Ishikawa (cell line): ENCODE data around the gene SDK1.

Source experiments
- CREB1 ChIP-seq: IDR thresholded peaks from 2 replicates; pipeline ENCODE4 v1.6.1; 2012; ENCODE audit warnings: low read depth
- MAX ChIP-seq: IDR thresholded peaks from 2 replicates; pipeline ENCODE4 v1.6.1; 2012
- RAD21 ChIP-seq: IDR thresholded peaks from 2 replicates; pipeline ENCODE4 v1.6.1; 2012; ENCODE audit warnings: low read depth
- TAF1 ChIP-seq: IDR thresholded peaks from 2 replicates; pipeline ENCODE4 v1.6.1; 2012; ENCODE audit warnings: low read depth, mild to moderate bottlenecking
- TEAD4 ChIP-seq: IDR thresholded peaks from 2 replicates; pipeline ENCODE4 v1.6.1; 2012
- ZBTB7A ChIP-seq: IDR thresholded peaks from 2 replicates; pipeline ENCODE4 v1.6.1; 2012; ENCODE audit warnings: low read depth
- TF ChIP-seq, protein P1 (sequence below): IDR thresholded peaks from 2 replicates; pipeline ENCODE4 v1.6.1; 2012
- TF ChIP-seq, protein P2 (sequence below): IDR thresholded peaks from 2 replicates; pipeline ENCODE4 v1.6.1; 2012; ENCODE audit warnings: low read depth, mild to moderate bottlenecking

- TF ChIP-seq TEAD4 (no peak), CREB1 (no peak), RAD21 (no peak), MAX (no peak), TAF1 (no peak), ZBTB7A (no peak)
- TF ChIP-seq, protein P1, sequence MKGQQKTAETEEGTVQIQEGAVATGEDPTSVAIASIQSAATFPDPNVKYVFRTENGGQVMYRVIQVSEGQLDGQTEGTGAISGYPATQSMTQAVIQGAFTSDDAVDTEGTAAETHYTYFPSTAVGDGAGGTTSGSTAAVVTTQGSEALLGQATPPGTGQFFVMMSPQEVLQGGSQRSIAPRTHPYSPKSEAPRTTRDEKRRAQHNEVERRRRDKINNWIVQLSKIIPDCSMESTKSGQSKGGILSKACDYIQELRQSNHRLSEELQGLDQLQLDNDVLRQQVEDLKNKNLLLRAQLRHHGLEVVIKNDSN: no peak
- TF ChIP-seq, protein P2, sequence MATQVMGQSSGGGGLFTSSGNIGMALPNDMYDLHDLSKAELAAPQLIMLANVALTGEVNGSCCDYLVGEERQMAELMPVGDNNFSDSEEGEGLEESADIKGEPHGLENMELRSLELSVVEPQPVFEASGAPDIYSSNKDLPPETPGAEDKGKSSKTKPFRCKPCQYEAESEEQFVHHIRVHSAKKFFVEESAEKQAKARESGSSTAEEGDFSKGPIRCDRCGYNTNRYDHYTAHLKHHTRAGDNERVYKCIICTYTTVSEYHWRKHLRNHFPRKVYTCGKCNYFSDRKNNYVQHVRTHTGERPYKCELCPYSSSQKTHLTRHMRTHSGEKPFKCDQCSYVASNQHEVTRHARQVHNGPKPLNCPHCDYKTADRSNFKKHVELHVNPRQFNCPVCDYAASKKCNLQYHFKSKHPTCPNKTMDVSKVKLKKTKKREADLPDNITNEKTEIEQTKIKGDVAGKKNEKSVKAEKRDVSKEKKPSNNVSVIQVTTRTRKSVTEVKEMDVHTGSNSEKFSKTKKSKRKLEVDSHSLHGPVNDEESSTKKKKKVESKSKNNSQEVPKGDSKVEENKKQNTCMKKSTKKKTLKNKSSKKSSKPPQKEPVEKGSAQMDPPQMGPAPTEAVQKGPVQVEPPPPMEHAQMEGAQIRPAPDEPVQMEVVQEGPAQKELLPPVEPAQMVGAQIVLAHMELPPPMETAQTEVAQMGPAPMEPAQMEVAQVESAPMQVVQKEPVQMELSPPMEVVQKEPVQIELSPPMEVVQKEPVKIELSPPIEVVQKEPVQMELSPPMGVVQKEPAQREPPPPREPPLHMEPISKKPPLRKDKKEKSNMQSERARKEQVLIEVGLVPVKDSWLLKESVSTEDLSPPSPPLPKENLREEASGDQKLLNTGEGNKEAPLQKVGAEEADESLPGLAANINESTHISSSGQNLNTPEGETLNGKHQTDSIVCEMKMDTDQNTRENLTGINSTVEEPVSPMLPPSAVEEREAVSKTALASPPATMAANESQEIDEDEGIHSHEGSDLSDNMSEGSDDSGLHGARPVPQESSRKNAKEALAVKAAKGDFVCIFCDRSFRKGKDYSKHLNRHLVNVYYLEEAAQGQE: no peak
Measured at GRCh38 chr7:3942276-3942675, 641.2 kb downstream of the SDK1 start.
